OCI-LY1 (cell line): Measurements from ENCODE around the gene SFT2D3.

ENCODE experiments used
- H2AFZ ChIP-seq: fragments of 200-600 bp; sonication (generic), shearing (Covaris generic); 2 replicates; pipeline ENCODE4 v1.6.0; 2014; ENCODE audit warnings: antibody characterized with exemption, mild to moderate bottlenecking, low read length
- H3F3A ChIP-seq: fragments of 200-600 bp; sonication (generic), shearing (Covaris generic); 2 replicates; pipeline ENCODE4 v1.6.0; 2014; ENCODE audit warnings: mild to moderate bottlenecking, antibody characterized with exemption, low read length, moderate library complexity; ENCODE audit not compliant: insufficient read depth
- H3K27ac ChIP-seq: fragments of 200-600 bp; sonication (generic); 2 replicates; pipeline ENCODE4 v1.5.1; 2014; ENCODE audit warnings: low read length, mixed run types, mild to moderate bottlenecking, low read depth; ENCODE audit not compliant: poor library complexity, severe bottlenecking
- H3K27me3 ChIP-seq: fragments of 200-600 bp; sonication (generic); 2 replicates; pipeline ENCODE4 v1.6.0; 2014; ENCODE audit warnings: antibody characterized with exemption, mild to moderate bottlenecking, low read length, moderate library complexity; ENCODE audit not compliant: insufficient read depth
- H3K36me3 ChIP-seq: fragments of 200-600 bp; sonication (generic); 2 replicates; pipeline ENCODE4 v1.6.1; 2014; ENCODE audit warnings: mild to moderate bottlenecking, antibody characterized with exemption, low read length, moderate library complexity, mixed read lengths; ENCODE audit not compliant: insufficient read depth
- H3K4me1 ChIP-seq: fragments of 200-600 bp; sonication (generic); 2 replicates; pipeline ENCODE4 v1.5.1; 2014; ENCODE audit warnings: mild to moderate bottlenecking, low read length, moderate library complexity; ENCODE audit not compliant: insufficient read depth, severe bottlenecking
- H3K4me2 ChIP-seq: fragments of 200-600 bp; sonication (generic), shearing (Covaris generic); 2 replicates; pipeline ENCODE4 v1.6.1; 2014; ENCODE audit warnings: low read length
- H3K4me3 ChIP-seq: fragments of 200-600 bp; sonication (generic); 2 replicates; pipeline ENCODE4 v1.5.1; 2014; ENCODE audit warnings: low read length, low read depth, mild to moderate bottlenecking, mixed read lengths; ENCODE audit not compliant: poor library complexity, severe bottlenecking
- H3K79me2 ChIP-seq: fragments of 200-600 bp; shearing (Covaris generic); 2 replicates; pipeline ENCODE4 v1.6.1; 2016; ENCODE audit warnings: mixed run types, low read length, mixed read lengths; ENCODE audit not compliant: insufficient read depth
- H3K9ac ChIP-seq: fragments of 200-600 bp; sonication (generic), shearing (Covaris generic); 2 replicates; pipeline ENCODE4 v1.6.1; 2014; ENCODE audit warnings: mild to moderate bottlenecking, low read length, mixed read lengths
- H3K9me2 ChIP-seq: fragments of 200-600 bp; sonication (generic), shearing (Covaris generic); 2 replicates; pipeline ENCODE4 v1.6.1; 2014; ENCODE audit warnings: low read depth, mild to moderate bottlenecking, low read length, mixed read lengths
- H3K9me3 ChIP-seq: fragments of 200-600 bp; shearing (Covaris generic); 2 replicates; pipeline ENCODE4 v1.6.1; 2014; ENCODE audit warnings: low read length, mixed read lengths
- H4K20me1 ChIP-seq: fragments of 200-600 bp; sonication (generic), shearing (Covaris generic); 2 replicates; pipeline ENCODE4 v1.6.0; 2016; ENCODE audit warnings: mild to moderate bottlenecking, low read length; ENCODE audit not compliant: insufficient read depth
- CTCF ChIP-seq: fragments of 200-600 bp; sonication (generic), shearing (Covaris generic); IDR thresholded peaks from 2 replicates; pipeline ENCODE4 v1.5.1; 2017; ENCODE audit warnings: mild to moderate bottlenecking, antibody characterized with exemption, low read length, moderate library complexity, mixed read lengths
- EZH2 ChIP-seq: fragments of 200-600 bp; sonication (generic), shearing (Covaris generic); IDR thresholded peaks from 2 replicates; pipeline ENCODE4 v1.8.0; 2017; ENCODE audit warnings: borderline replicate concordance, mixed run types, mild to moderate bottlenecking, antibody characterized with exemption, low read length, moderate library complexity, mixed read lengths

SFT2D3 gene

GRCh38 chr2:127709336-127709735, 8.0 kb downstream of the SFT2D3 start:
- Histone ChIP-seq H3K4me3 (no peak overlapping the region), H3K36me3 (peaks cover 78% of the 10 kb centered on the region), H3K9ac (no peak overlapping the region), H3K27me3 (no peaks in the 10 kb centered on the region), H3K9me2 (no peaks in the 10 kb centered on the region), H3K4me1 (no peaks in the 10 kb centered on the region), H3K79me2 (no peaks in the 10 kb centered on the region), H3K9me3 (no peaks in the 10 kb centered on the region), H4K20me1 (no peaks in the 10 kb centered on the region), H3F3A (no peaks in the 10 kb centered on the region), H2AFZ (no peak overlapping the region), H3K27ac (no peak overlapping the region), H3K4me2 (no peak overlapping the region)
- TF ChIP-seq EZH2, result no peak
- TF ChIP-seq CTCF, result no peak

- H3K4me2 ChIP-seq, result no peak overlapping the region
- no peaks in the 10 kb centered on the region for H3K27me3 ChIP-seq
- H3K36me3 ChIP-seq, result peaks cover 71% of the 10 kb centered on the region
- no peaks in the 10 kb centered on the region for H3K9me2 ChIP-seq
- TF ChIP-seq CTCF (no peak), EZH2 (no peak)
- H3K79me2 ChIP-seq, result no peaks in the 10 kb centered on the region
- H3K27ac ChIP-seq, result no peak overlapping the region
- no peak overlapping the region for H2AFZ ChIP-seq
- H3F3A ChIP-seq, result no peaks in the 10 kb centered on the region
- H3K4me1 ChIP-seq, result no peaks in the 10 kb centered on the region
- no peaks in the 10 kb centered on the region for H3K9me3 ChIP-seq
- H4K20me1 ChIP-seq, result no peaks in the 10 kb centered on the region
- H3K4me3 ChIP-seq, result no peak overlapping the region
- no peak overlapping the region for H3K9ac ChIP-seq
These were observed 11.7 kb downstream of the SFT2D3 start for GRCh38 chr2:127712999-127713398.

GRCh38 chr2:127713562-127713961, 12.3 kb downstream of the SFT2D3 start:
- no peaks in the 10 kb centered on the region for H3K4me1 ChIP-seq
- no peaks in the 10 kb centered on the region for H4K20me1 ChIP-seq
- TF ChIP-seq CTCF (no peak), EZH2 (no peak)
- H3K27ac ChIP-seq, result no peak overlapping the region
- H2AFZ ChIP-seq, result no peak overlapping the region
- H3K4me2 ChIP-seq, result no peak overlapping the region
- H3F3A ChIP-seq, result no peaks in the 10 kb centered on the region
- no peaks in the 10 kb centered on the region for H3K9me3 ChIP-seq
- H3K27me3 ChIP-seq, result no peaks in the 10 kb centered on the region
- no peak overlapping the region for H3K4me3 ChIP-seq
- no peaks in the 10 kb centered on the region for H3K9me2 ChIP-seq
- peaks cover 71% of the 10 kb centered on the region for H3K36me3 ChIP-seq
- no peak overlapping the region for H3K9ac ChIP-seq
- H3K79me2 ChIP-seq, result no peaks in the 10 kb centered on the region
